ENCODE results near the gene VPS11. TPM values are rescaled to one million over a fixed set of nuclear protein-coding genes. Genes with fewer than 3 reads are reported as not detected.

VPS11 gene
- total and polyA plus RNA-seq, 7 donors: 16.2 to 25.4 (median 20.4) TPM

DNA sequence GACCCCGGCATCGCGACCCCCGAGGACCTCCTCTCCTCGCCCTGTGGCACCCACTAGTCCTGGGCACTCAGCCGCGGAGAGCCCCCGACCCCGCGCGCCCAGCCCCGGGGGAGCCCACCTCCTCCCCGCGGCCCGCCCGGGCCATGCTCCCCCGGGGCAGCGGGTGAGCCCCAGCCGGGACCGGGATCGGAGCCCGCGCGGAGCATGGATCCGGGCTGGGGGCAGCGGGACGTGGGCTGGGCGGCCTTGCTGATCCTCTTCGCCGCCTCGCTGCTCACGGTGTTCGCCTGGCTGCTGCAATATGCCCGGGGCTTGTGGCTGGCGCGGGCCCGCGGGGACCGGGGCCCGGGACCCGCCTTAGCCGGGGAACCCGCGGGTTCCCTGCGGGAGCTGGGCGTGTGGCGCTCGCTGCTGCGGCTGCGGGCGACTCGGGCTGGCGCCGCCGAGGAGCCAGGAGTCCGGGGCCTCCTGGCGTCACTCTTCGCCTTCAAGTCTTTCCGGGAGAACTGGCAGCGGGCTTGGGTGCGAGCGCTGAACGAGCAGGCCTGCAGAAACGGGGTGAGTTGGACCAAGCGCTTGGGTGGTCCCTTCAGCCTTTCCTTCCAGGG, 40.0 kb downstream of the VPS11 start:
- Histone ChIP-seq H3K27ac (peak overlapping the region; percentile 80), H3K27me3 (ENCODE audit: insufficient read depth in 3 of 3, low read length in 2 of 3) (no peaks in the 10 kb centered on the region), H3K36me3 (ENCODE audit: insufficient read depth in 1 of 2, low read depth in 1 of 2) (peaks cover 2 to 24% of the 10 kb centered on the region in 2 donors), H3K4me3 (peak overlapping the region; percentile 100), H3K9me3 (no peaks in the 10 kb centered on the region), H3K4me1 (peaks cover 30% of the 10 kb centered on the region)
- DNase-seq (no peak), ATAC-seq (peak; percentile 38 to 58 (median 48))
- 0 to 1% (median 1%) methylated on average over 40 to 64 of the region's 65 CpGs for WGBS, 3 donors
- TF ChIP-seq, protein P1, sequence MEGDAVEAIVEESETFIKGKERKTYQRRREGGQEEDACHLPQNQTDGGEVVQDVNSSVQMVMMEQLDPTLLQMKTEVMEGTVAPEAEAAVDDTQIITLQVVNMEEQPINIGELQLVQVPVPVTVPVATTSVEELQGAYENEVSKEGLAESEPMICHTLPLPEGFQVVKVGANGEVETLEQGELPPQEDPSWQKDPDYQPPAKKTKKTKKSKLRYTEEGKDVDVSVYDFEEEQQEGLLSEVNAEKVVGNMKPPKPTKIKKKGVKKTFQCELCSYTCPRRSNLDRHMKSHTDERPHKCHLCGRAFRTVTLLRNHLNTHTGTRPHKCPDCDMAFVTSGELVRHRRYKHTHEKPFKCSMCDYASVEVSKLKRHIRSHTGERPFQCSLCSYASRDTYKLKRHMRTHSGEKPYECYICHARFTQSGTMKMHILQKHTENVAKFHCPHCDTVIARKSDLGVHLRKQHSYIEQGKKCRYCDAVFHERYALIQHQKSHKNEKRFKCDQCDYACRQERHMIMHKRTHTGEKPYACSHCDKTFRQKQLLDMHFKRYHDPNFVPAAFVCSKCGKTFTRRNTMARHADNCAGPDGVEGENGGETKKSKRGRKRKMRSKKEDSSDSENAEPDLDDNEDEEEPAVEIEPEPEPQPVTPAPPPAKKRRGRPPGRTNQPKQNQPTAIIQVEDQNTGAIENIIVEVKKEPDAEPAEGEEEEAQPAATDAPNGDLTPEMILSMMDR (IDR thresholded peaks at IDR 0.05): no peak
- intact Hi-C loops (cut with DNase I): no loop called here

DNA sequence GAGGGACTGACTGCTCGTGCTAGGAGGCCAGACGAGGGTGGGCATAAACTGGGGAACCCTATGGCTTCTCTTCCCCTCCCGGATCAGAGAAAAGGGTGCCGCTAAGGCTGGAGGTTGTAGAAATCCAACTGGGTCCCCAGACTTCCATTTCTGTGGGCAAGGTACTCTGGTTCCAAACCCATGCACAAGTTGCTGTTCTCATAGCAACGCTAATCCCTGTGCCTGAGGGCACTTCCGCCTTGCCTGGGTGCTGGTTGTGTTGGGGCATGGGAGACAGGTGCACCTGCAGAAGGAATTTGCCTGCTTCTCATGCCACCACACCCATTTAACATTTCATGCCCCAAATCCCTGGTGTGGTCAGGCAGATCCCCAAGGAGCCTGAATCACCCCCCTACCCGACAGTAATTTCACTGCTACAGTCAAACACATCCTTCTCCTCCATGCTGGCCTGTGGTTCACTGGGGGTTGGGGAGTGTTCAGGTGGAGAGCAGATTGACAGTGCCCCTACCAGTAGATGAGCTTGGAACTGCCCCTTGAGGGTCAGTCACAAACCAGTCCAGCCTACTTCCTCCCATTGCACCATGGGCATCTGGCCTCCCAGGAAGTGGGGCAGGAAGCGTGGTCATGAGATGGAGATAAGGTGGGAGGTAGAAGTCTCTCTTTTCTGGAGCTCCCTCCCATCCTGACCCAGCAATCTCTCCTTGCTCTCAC, 40.7 kb downstream of the VPS11 start:
- TF ChIP-seq, protein P1 (IDR thresholded peaks at IDR 0.05): no peak
- DNase-seq (no peak), ATAC-seq (no peak)
- Histone ChIP-seq H3K4me1 (peaks cover 25% of the 10 kb centered on the region), H3K9me3 (no peaks in the 10 kb centered on the region), H3K4me3 (peak overlapping the region; percentile 100), H3K27me3 (ENCODE audit: insufficient read depth in 3 of 3, low read length in 2 of 3) (no peaks in the 10 kb centered on the region), H3K36me3 (ENCODE audit: insufficient read depth in 1 of 2, low read depth in 1 of 2) (peaks cover 2 to 30% of the 10 kb centered on the region in 2 donors), H3K27ac (no peak overlapping the region)
- WGBS, 3 donors: 19 to 31% (median 26%) methylated on average over 8 of the region's 8 CpGs
- intact Hi-C loops (cut with DNase I): no loop called here

DNA sequence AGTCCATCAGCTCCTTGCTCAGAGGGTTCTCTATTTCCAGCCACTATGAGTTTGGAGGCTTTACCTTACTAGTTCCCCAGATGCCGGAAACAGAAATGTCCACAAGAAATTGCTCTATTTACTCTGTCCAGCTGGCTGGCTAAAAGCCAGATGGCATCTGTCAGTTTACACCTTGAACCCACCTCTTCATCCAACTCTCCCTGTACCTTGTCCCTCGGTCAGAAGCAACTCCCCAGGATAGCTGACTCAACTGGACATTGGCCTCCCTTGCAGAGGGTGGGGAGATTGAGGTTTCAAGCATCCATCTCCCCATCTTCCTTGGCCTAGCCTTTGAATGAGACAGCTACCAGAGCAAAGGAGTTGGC, 41.2 kb downstream of the VPS11 start:
- Histone ChIP-seq H3K36me3 (ENCODE audit: insufficient read depth in 1 of 2, low read depth in 1 of 2) (peaks cover 2 to 36% of the 10 kb centered on the region in 2 donors), H3K4me3 (peak overlapping the region; percentile 100), H3K4me1 (peaks cover 19% of the 10 kb centered on the region), H3K27me3 (ENCODE audit: insufficient read depth in 3 of 3, low read length in 2 of 3) (no peaks in the 10 kb centered on the region), H3K9me3 (no peaks in the 10 kb centered on the region), H3K27ac (no peak overlapping the region)
- WGBS, 3 donors: 78 to 92% (median 83%) methylated on average over 2 of the region's 2 CpGs
- ATAC-seq (no peak), DNase-seq (no peak)
- TF ChIP-seq, protein P1 (IDR thresholded peaks at IDR 0.05): no peak
- intact Hi-C loops (cut with DNase I): no loop called here

DNA sequence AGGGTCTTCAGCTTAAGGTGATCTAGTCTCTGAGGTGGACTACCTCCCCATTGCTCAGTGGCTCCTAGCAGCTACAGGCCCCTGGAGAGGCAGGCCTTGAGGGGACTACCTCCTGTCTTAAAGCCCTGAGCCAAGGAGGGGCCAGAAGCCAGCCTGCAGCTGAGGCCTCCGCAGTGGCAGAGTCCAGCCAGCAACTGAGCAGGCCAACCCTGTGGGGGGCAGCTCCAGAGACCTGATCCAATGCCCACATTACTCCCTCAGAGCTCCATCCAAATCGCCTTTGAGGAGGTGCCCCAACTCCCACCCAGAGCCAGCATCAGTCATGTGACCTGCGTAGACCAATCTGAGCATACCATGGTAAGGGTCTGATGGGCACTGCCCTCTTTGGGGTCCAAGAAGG, 42.2 kb downstream of the VPS11 start:
- TF ChIP-seq, protein P1 (IDR thresholded peaks at IDR 0.05): no peak
- no peaks in the 10 kb centered on the region for H3K27me3 ChIP-seq (ENCODE audit: insufficient read depth in 3 of 3, low read length in 2 of 3)
- ATAC-seq (no peak), DNase-seq (no peak)
- intact Hi-C loops (cut with DNase I): no loop called here
- H3K27ac ChIP-seq: no peak overlapping the region
- H3K4me3 ChIP-seq: no peak overlapping the region
- peaks cover 19% of the 10 kb centered on the region for H3K4me1 ChIP-seq
- no peaks in the 10 kb centered on the region for H3K9me3 ChIP-seq
- 82 to 95% (median 84%) methylated on average over 3 of the region's 3 CpGs for WGBS, 3 donors
- peaks cover 2 to 46% of the 10 kb centered on the region in 2 donors for H3K36me3 ChIP-seq (ENCODE audit: insufficient read depth in 1 of 2, low read depth in 1 of 2)
